ENCODE data around the gene GCSH. TPM values are rescaled to one million over a fixed set of nuclear protein-coding genes. Genes with fewer than 3 reads are reported as not detected.
A peak's percentile ranks its signal among the peaks of the same experiment; 100 is the strongest.

Gene GCSH
- total and polyA plus RNA-seq, 2 of the 13 experiments (the other 11 are each of a cell fraction or from before 2014, with no cell fraction given) = 35.9 to 103 TPM

GRCh38 chr16:81095953-81096714, at the start of gene GCSH (continued):
- TF ChIP-seq, protein P1, sequence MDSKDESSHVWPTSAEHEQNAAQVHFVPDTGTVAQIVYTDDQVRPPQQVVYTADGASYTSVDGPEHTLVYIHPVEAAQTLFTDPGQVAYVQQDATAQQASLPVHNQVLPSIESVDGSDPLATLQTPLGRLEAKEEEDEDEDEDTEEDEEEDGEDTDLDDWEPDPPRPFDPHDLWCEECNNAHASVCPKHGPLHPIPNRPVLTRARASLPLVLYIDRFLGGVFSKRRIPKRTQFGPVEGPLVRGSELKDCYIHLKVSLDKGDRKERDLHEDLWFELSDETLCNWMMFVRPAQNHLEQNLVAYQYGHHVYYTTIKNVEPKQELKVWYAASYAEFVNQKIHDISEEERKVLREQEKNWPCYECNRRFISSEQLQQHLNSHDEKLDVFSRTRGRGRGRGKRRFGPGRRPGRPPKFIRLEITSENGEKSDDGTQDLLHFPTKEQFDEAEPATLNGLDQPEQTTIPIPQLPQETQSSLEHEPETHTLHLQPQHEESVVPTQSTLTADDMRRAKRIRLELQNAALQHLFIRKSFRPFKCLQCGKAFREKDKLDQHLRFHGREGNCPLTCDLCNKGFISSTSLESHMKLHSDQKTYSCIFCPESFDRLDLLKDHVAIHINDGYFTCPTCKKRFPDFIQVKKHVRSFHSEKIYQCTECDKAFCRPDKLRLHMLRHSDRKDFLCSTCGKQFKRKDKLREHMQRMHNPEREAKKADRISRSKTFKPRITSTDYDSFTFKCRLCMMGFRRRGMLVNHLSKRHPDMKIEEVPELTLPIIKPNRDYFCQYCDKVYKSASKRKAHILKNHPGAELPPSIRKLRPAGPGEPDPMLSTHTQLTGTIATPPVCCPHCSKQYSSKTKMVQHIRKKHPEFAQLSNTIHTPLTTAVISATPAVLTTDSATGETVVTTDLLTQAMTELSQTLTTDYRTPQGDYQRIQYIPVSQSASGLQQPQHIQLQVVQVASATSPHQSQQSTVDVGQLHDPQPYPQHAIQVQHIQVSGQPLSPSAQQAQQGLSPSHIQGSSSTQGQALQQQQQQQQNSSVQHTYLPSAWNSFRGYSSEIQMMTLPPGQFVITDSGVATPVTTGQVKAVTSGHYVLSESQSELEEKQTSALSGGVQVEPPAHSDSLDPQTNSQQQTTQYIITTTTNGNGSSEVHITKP (CRISPR knock-in tag; IDR thresholded peaks at IDR 0.05; ENCODE audit: low read depth) = no peak
- TF ChIP-seq ZNF768 (CRISPR knock-in tag; IDR thresholded peaks at IDR 0.05) (peak; percentile 74; the same call in 1 of the 2 replicates), GATA4 (IDR thresholded peaks at IDR 0.05; ENCODE audit: borderline replicate concordance, low read depth) (no peak), ZFX (CRISPR knock-in tag; IDR thresholded peaks at IDR 0.05; ENCODE audit: low read depth) (peak; percentile 97), ISX (CRISPR knock-in tag; conservative IDR thresholded peaks at IDR 0.05) (no peak), ZBTB8A (CRISPR knock-in tag; IDR thresholded peaks at IDR 0.05; ENCODE audit: borderline replicate concordance, low read depth) (no peak), SNAPC4 (CRISPR knock-in tag; IDR thresholded peaks at IDR 0.05) (no peak), ZNF616 (CRISPR knock-in tag; IDR thresholded peaks at IDR 0.05; ENCODE audit: low read depth) (peak; percentile 83), HNRNPK (IDR thresholded peaks at IDR 0.05; ENCODE audit: low read depth, low read length, poor library complexity, severe bottlenecking) (peak; percentile 62), RELA (CRISPR knock-in tag; IDR thresholded peaks at IDR 0.05) (no peak; the same call in 1 of the 2 replicates), TEAD2 (CRISPR knock-in tag; IDR thresholded peaks at IDR 0.05) (no peak), NR2F2 (IDR thresholded peaks at IDR 0.05; ENCODE audit: borderline replicate concordance, low read depth) (no peak), ZNF7 (CRISPR knock-in tag; IDR thresholded peaks at IDR 0.05) (no peak)
- TF ChIP-seq, protein P2, sequence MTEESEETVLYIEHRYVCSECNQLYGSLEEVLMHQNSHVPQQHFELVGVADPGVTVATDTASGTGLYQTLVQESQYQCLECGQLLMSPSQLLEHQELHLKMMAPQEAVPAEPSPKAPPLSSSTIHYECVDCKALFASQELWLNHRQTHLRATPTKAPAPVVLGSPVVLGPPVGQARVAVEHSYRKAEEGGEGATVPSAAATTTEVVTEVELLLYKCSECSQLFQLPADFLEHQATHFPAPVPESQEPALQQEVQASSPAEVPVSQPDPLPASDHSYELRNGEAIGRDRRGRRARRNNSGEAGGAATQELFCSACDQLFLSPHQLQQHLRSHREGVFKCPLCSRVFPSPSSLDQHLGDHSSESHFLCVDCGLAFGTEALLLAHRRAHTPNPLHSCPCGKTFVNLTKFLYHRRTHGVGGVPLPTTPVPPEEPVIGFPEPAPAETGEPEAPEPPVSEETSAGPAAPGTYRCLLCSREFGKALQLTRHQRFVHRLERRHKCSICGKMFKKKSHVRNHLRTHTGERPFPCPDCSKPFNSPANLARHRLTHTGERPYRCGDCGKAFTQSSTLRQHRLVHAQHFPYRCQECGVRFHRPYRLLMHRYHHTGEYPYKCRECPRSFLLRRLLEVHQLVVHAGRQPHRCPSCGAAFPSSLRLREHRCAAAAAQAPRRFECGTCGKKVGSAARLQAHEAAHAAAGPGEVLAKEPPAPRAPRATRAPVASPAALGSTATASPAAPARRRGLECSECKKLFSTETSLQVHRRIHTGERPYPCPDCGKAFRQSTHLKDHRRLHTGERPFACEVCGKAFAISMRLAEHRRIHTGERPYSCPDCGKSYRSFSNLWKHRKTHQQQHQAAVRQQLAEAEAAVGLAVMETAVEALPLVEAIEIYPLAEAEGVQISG (CRISPR knock-in tag; IDR thresholded peaks at IDR 0.05) = peak; percentile 77
- TF ChIP-seq, protein P3, sequence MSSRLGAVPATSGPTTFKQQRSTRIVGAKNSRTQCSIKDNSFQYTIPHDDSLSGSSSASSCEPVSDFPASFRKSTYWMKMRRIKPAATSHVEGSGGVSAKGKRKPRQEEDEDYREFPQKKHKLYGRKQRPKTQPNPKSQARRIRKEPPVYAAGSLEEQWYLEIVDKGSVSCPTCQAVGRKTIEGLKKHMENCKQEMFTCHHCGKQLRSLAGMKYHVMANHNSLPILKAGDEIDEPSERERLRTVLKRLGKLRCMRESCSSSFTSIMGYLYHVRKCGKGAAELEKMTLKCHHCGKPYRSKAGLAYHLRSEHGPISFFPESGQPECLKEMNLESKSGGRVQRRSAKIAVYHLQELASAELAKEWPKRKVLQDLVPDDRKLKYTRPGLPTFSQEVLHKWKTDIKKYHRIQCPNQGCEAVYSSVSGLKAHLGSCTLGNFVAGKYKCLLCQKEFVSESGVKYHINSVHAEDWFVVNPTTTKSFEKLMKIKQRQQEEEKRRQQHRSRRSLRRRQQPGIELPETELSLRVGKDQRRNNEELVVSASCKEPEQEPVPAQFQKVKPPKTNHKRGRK (CRISPR knock-in tag; IDR thresholded peaks at IDR 0.05) = no peak
